K562 (cell line): ENCODE data around the gene PTGR1.

Experiments
- CTCF ChIP-seq, 3 experiments: IDR thresholded peaks in 2 of 3; conservative IDR thresholded peaks in 1 of 3; 2 replicates each; pipeline ENCODE4 v1.5.1; 2011 to 2012; ENCODE audit warnings: low read length in 3 of 3, mild to moderate bottlenecking in 3 of 3, control low read depth in 2 of 3, improper control_type of control experiment in 1 of 3, inconsistent platforms in 1 of 3, low read depth in 1 of 3, mixed read lengths in 1 of 3, moderate library complexity in 1 of 3; ENCODE audit not compliant: insufficient read depth in 2 of 3
- GABPA ChIP-seq: fragments of 200-800 bp; sonication (Bioruptor generic); conservative IDR thresholded peaks from 2 replicates; pipeline ENCODE4 v1.6.1; 2016; ENCODE audit warnings: low read depth, missing genetic modification characterization, missing compliant biosample characterization
- GATA2 ChIP-seq: sonication (generic); formaldehyde crosslinking; IDR thresholded peaks from 2 replicates; pipeline ENCODE4 v1.4.0; 2020; ENCODE audit warnings: mild to moderate bottlenecking, missing genetic modification reagents
- HNRNPK ChIP-seq: fragments of 200-400 bp; formaldehyde crosslinking; IDR thresholded peaks from one replicate; pipeline ENCODE4 v1.6.1; 2018; ENCODE audit warnings: mild to moderate bottlenecking, low read depth, low read length; ENCODE audit not compliant: poor library complexity, severe bottlenecking
- IRF2 ChIP-seq: sonication (generic); formaldehyde crosslinking; IDR thresholded peaks from 2 replicates; pipeline ENCODE4 v1.8.1; 2022; ENCODE audit warnings: mild to moderate bottlenecking, missing genetic modification reagents
- NFYB ChIP-seq: IDR thresholded peaks from 2 replicates; pipeline ENCODE4 v1.6.1; 2011; ENCODE audit warnings: mild to moderate bottlenecking, moderate library complexity; ENCODE audit not compliant: insufficient read length; ENCODE audit errors: extremely low read depth
- SETDB1 ChIP-seq: IDR thresholded peaks from one replicate; pipeline ENCODE4 v1.6.1; 2012; ENCODE audit warnings: low read length, control low read depth, inconsistent platforms
- TBP ChIP-seq: optimal IDR thresholded peaks from 2 replicates; pipeline ENCODE3; 2011; ENCODE audit warnings: low read depth, low read length, improper control_type of control experiment
- TOE1 ChIP-seq, 2 experiments: fragments of 450-650 bp in 1 of 2; sonication (generic) in 1 of 2; formaldehyde crosslinking in 1 of 2; IDR thresholded peaks; 2 replicates each; pipeline versions ENCODE4 v1.7.1 to v1.8.0; 2016 to 2022; ENCODE audit warnings: borderline replicate concordance in 2 of 2, mild to moderate bottlenecking in 2 of 2, antibody characterized with exemption in 1 of 2, inconsistent platforms in 1 of 2, low read depth in 1 of 2, missing genetic modification reagents in 1 of 2, moderate library complexity in 1 of 2
- ZFX ChIP-seq: sonication (generic); formaldehyde crosslinking; IDR thresholded peaks from 2 replicates; pipeline ENCODE4 v1.8.0; 2022; ENCODE audit warnings: mild to moderate bottlenecking, missing genetic modification reagents, moderate library complexity
- ZNF143 ChIP-seq: sonication (generic); formaldehyde crosslinking; IDR thresholded peaks from 2 replicates; pipeline ENCODE4 v1.9.0; 2022; ENCODE audit warnings: mild to moderate bottlenecking, missing genetic modification reagents

GRCh38 chr9:111631214-111631971 lies 31.9 kb upstream of the PTGR1 start, which contains the start of gene DNAJC25:
- peak; percentile 91 for TF ChIP-seq SETDB1
- TF ChIP-seq IRF2 (CRISPR knock-in tag): no peak
- no peak for TF ChIP-seq NFYB
- no peak for TF ChIP-seq CTCF (IDR thresholded peaks at IDR 0.05 in 2 of 3, conservative IDR thresholded peaks at IDR 0.05 in 1 of 3; ENCODE audit: insufficient read depth in 2 of 3, low read depth in 1 of 3, low read length in 3 of 3)
- TF ChIP-seq HNRNPK: no peak
- TF ChIP-seq TOE1 (IDR thresholded peaks at IDR 0.05; ENCODE audit: borderline replicate concordance): no peak
- no peak for TF ChIP-seq TOE1 (CRISPR knock-in tag; IDR thresholded peaks at IDR 0.05; ENCODE audit: borderline replicate concordance, low read depth)
- no peak for TF ChIP-seq ZNF143 (CRISPR knock-in tag)
- peak; percentile 92 for TF ChIP-seq TBP
- peak; percentile 87 for TF ChIP-seq ZFX (CRISPR knock-in tag)
- no peak for TF ChIP-seq GATA2 (CRISPR knock-in tag)
- peak; percentile 71 for TF ChIP-seq GABPA (tag)
